HG02642 (cell line): ENCODE measurements around the gene GLS.
"Not testable (repeated sequence)": the region's sequence is repeated elsewhere in the genome, so short reads cannot be mapped to it uniquely, and the experiment has no call there.

ENCODE experiments used
- ATAC-seq: cut with Tn5 transposase; IDR thresholded peaks from one replicate; pipeline ENCODE4 v1.9.1; 2021; ENCODE audit warnings: mild to moderate bottlenecking; ENCODE audit not compliant: unreplicated experiment, poor library complexity

GLS gene

DNA sequence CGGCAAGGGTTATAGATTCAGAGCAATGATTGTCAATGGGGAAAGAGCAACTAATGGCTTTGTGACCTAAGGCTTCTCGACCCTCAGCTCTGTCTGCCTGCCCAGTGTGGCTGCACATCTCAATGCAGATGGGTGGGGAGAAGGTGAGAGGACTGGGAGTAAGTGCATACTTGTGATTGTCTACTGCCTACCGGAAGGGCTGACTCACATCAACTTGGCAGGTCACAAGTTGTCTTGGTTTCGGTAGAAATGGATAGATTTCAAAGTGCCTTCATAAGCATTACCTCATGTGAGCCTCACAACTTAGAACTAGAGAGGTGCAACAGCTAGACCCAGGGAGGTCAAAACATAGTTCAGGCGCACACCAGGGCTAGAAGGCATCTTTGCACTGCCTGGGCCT is 104.0 kb downstream of the GLS start:
- ATAC-seq, result no peak

DNA sequence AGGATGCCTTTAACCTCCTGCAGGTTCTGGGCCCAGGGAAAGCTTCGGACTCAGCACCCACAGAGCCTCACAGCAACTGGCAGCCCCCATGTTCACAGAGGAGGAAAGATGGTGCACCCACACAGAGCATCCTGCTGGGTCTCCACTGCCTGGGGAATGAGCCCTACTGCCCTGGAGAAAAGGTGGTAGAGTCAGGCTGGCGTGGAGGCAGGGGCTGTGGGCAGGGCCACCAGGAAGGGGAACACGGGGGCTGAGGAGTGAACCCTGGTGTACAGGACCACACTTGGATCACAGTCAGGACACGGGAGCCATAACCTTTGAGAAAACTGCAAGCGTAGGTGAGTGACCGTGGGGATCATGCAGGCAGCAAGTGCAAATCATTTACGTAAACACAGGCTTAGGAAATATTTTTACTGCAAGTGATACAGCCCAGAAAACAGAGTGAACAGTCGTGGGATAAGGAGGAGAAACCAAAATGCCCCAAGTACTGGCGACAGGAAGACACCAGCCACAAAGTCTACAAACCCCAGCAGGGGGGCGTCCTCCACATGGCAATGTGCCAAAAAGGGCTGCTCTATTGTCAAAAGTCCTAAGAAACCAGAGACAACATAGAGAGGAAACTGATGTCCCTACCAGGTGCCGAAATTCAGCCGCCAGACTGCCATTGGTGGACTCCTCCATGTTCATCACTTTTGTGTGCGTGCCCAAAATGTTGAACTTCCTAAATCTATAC is 105.8 kb downstream of the GLS start:
- no peak for ATAC-seq

- no peak for ATAC-seq
These were observed 106.5 kb downstream of the GLS start for GRCh38 chr2:190987116-190987515.

GRCh38 chr2:190987938-190988337 is 107.3 kb downstream of the GLS start:
- no peak for ATAC-seq

DNA sequence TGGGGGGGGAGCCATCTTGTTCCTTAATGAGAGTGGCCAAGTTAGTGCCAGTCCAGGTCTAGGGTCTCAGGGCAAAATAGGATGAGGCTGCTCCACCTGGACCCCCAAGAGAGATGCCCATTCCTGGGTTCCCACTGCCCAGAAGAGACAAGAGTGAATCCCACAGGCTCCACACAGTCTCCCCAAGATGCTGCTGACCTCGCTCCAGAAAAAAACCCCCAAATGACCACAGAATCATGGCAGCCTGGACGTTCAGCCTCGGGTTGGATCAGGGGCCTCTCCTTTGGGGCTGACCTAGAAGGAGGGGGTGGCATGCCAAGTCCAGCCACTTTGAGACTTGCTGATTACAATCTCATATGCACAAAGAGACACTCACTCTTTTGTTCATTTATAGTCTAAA is 108.3 kb downstream of the GLS start:
- no peak for ATAC-seq

DNA sequence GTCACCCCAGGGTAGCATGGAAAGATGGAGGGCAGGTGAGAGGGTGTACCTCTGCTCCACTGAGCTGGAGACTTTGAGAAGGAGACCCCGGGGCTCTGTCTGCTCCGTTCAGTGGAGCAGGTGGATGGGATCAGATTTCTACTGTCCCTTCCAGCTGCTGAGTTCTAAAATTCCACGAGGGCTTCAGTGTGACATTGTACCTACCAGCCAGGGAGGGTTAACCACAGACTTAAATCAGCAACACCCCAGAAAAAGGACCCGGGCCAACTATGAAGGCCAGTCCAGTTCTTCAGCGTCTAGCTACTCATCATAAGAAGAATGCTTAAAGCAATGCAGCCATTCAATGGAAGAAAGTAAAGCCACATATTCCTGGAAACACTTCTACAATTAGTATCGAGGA is 109.5 kb downstream of the GLS start:
- ATAC-seq, result no peak

- ATAC-seq, result no peak
These were observed 112.6 kb downstream of the GLS start for GRCh38 chr2:190993292-190993643.

GRCh38 chr2:190994148-190994547 is 113.5 kb downstream of the GLS start:
- ATAC-seq, result no peak

GRCh38 chr2:190995315-190995714 is 114.7 kb downstream of the GLS start:
- ATAC-seq, result not testable (repeated sequence)

DNA sequence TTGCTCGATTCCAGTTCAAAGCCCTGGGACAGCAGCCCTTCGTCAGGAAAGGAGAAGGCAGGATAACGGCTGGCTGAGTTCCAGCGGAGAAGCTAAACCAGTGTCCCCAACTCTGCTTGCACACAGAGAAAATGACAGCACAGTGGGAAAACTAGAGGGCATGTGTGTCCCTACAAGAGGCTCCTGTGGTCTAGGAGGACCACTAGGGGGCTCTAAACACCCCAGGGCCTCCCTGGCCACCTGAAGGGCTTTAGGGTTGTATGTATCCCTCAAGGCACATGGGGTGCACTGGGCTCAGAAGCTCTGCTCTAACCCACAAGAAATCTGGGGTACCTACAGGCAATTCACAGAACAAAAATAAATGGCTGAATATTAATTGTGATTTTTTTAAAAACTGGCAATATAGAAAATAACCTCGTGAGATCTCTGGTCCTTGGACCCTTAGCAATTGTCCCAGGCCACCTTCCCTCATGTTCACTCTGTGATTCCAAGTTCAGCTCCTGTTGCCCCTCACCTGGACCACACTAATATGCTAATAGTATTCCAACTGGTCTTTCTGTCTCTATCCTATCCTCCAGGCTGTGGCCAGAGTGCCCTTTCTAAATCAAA is 115.8 kb downstream of the GLS start:
- no peak for ATAC-seq

- ATAC-seq, result no peak
These were observed 116.3 kb downstream of the GLS start for GRCh38 chr2:190996947-190997346.

DNA sequence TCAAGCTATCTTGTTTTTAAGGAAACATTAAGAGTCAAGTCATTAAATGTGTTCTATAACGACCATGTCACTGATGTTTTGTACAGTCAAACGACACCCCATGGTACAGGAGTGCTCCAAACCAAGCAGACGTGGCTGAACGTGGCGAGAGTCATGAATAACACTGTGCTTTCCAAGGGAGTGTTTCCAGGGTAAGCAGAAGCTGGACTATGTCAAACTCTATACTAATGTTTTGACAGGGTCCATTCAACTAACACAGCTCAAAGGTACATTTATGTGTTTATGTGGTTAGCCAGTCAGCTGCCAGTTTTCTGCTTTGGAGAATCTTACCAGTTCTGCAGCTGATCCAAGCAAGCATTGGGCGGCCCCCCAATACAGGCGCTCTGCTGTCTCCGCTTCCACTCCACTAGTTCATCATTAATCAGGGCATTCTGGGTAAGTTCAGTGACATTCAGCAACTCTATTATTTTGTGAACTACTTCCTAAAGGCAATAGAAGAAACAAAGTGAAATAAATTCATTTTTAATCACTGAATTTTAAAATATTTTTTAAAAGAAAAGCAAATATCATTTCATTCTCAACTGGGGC is 117.0 kb downstream of the GLS start:
- no peak for ATAC-seq

GRCh38 chr2:190999058-190999457 is 118.4 kb downstream of the GLS start:
- no peak for ATAC-seq

- ATAC-seq, result no peak
These were observed 119.5 kb downstream of the GLS start for GRCh38 chr2:190999949-191000665.

GRCh38 chr2:191001032-191001431 is 120.4 kb downstream of the GLS start:
- ATAC-seq, result no peak

- no peak for ATAC-seq
These were observed 121.0 kb downstream of the GLS start for GRCh38 chr2:191001624-191002023.

DNA sequence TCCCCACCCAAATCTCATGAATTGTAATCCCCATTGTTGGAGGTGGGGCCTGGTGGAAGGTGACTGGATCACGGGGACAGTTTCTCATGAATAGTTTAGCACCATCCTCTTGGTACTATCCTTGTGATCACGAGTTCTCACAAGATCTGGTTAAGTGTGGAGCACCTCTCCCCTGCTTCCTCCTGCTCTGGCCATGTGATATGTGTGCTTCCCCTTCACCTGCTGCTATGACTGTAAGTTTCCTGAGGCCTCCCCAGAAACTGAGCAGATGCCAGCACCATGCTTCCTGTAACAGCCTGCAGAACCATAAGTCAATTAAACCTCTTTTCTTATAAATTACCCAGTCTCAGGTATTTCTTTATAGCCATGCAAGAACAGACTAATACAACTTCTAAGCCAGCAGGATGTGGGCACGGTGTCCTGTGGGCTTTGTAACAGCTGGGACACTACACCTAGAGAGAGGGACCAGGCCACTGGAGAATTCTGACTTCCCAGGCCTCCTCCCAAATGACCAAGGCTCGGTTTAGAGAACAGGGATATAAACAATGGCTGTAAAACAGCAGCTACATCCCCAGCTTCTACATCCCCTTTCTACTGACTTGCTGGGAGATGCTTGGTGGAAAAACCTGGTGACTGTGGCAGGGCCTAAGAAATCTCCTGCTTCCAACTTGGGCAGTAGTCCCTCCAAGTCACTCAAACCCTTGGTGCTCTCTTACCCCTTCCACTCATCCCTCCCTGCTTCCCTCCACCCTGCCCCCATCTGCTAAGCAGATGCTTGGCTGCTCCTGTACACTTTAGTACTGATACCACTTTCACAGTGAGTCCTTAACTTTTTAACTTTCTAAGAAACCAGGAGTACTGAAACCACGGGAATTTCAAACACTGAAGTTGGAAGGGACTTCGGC is 123.0 kb downstream of the GLS start:
- no peak for ATAC-seq

GRCh38 chr2:191006297-191006696 is 125.7 kb downstream of the GLS start:
- ATAC-seq, result no peak

- ATAC-seq, result no peak
These were observed 126.6 kb downstream of the GLS start for GRCh38 chr2:191006997-191007783.

DNA sequence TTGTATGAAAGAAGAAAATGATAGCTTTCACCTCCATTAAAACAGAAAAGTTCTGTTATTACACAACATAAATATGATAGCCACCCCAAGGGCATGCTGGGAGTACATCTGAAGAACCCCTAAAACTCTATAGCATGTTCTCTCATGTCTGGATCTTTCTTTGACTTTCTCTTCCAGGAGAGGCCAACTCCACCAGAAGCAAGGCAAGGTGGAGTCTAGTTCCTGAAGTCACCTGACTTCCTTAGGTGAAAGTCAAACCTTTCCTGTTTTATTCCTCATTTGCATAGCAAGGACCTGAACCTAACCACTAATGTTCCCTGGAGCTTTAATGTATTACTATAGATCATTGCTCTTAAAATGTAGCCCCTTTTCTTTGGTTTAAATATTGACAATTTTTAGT is 127.7 kb downstream of the GLS start:
- no peak for ATAC-seq
